ENCODE measurements around the gene SLC39A11.
"Not testable (repeated sequence)": the region's sequence is repeated elsewhere in the genome, so short reads cannot be mapped to it uniquely, and the experiment has no call there.

SLC39A11 gene

DNA sequence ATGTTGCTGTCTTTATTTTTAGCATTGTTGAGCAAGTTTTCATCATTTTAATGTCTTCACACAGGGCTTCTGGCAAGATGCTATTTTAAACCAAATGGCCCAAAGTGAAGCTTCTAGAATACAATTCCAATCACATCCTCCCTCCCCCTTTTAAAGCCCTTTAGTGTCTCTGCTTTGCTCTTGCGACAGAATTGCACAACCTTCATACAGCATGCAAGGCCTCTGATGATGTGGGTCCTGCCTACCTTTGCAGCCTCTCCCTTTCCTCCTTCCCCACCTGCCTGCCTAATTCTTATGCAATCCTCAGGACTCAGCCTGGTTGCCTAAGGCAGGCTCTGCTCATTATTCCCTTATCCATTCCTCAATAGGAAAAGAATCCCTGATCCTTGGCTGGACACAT, 381.7 kb downstream of the SLC39A11 start:
- Histone ChIP-seq H3K9me3 (ENCODE audit: severe bottlenecking) (peaks cover 21% of the 10 kb centered on the region), H3K36me3 (peaks cover 29% of the 10 kb centered on the region), H3K4me3 (ENCODE audit: low read depth, low read length) (no peak overlapping the region), H3K27ac (no peak overlapping the region; the same call in 1 of the 2 replicates), H3K27me3 (ENCODE audit: insufficient read depth, low read depth, severe bottlenecking) (no peaks in the 10 kb centered on the region)
- DNase-seq: no peak
- TF ChIP-seq, protein P1, sequence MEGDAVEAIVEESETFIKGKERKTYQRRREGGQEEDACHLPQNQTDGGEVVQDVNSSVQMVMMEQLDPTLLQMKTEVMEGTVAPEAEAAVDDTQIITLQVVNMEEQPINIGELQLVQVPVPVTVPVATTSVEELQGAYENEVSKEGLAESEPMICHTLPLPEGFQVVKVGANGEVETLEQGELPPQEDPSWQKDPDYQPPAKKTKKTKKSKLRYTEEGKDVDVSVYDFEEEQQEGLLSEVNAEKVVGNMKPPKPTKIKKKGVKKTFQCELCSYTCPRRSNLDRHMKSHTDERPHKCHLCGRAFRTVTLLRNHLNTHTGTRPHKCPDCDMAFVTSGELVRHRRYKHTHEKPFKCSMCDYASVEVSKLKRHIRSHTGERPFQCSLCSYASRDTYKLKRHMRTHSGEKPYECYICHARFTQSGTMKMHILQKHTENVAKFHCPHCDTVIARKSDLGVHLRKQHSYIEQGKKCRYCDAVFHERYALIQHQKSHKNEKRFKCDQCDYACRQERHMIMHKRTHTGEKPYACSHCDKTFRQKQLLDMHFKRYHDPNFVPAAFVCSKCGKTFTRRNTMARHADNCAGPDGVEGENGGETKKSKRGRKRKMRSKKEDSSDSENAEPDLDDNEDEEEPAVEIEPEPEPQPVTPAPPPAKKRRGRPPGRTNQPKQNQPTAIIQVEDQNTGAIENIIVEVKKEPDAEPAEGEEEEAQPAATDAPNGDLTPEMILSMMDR (IDR thresholded peaks at IDR 0.05; ENCODE audit: low read depth, low read length): no peak

DNA sequence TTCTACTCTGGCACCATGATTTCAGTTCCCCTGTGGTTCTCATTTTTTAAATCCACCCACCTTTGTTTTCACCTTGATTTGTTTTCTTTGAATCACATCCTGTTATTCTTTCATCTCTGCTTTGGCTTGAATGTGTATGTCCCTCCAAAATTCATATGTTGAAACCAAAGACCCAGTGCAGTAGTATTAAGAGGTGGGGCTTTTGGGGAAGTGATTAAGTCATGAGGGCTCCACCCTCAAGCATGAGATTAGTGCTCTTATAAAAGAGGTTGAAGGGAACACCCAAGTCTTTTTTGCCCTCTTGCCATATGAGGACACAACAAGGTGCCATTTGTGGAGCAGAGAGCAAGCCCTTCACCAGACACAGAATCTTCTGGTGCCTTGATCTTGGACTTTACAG, 382.3 kb downstream of the SLC39A11 start:
- Histone ChIP-seq H3K27me3 (ENCODE audit: insufficient read depth, low read depth, severe bottlenecking) (no peaks in the 10 kb centered on the region), H3K27ac (no peak overlapping the region), H3K9me3 (ENCODE audit: severe bottlenecking) (peaks cover 21% of the 10 kb centered on the region), H3K4me3 (ENCODE audit: low read depth, low read length) (no peak overlapping the region), H3K36me3 (peaks cover 31% of the 10 kb centered on the region)
- TF ChIP-seq, protein P1 (IDR thresholded peaks at IDR 0.05; ENCODE audit: low read depth, low read length): no peak
- DNase-seq: no peak

- Histone ChIP-seq H3K36me3 (peaks cover 34% of the 10 kb centered on the region), H3K9me3 (ENCODE audit: severe bottlenecking) (peaks cover 29% of the 10 kb centered on the region)
- H3K27me3 ChIP-seq (ENCODE audit: insufficient read depth, low read depth, severe bottlenecking); DNase-seq; H3K27ac ChIP-seq; H3K4me3 ChIP-seq (ENCODE audit: low read depth, low read length): not testable (repeated sequence)
These were observed 383.8 kb downstream of the SLC39A11 start for GRCh38 chr17:72708682-72709081.

DNA sequence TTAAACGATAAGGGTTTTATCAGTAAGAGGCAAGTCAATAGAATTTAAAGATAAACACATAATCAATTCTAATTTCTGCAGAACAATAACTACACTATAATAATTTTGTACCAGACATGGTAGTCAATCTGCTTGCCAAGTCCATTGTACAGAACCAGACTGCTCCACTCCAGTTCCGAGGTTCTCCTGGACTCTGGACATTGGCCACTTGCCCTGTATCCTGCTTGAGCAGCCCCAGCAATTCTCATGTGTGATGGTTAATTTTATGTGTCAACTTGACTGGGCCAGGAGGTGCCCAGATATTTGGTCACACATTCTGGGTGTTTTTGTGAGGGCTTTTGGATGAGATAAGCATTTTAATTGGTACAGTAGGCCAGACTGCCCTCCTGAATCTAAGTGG, 384.6 kb downstream of the SLC39A11 start:
- Histone ChIP-seq H3K9me3 (ENCODE audit: severe bottlenecking) (peaks cover 29% of the 10 kb centered on the region), H3K27me3 (ENCODE audit: insufficient read depth, low read depth, severe bottlenecking) (no peaks in the 10 kb centered on the region), H3K4me3 (ENCODE audit: low read depth, low read length) (no peak overlapping the region), H3K36me3 (peaks cover 36% of the 10 kb centered on the region), H3K27ac (no peak overlapping the region)
- DNase-seq: no peak
- TF ChIP-seq, protein P1 (IDR thresholded peaks at IDR 0.05; ENCODE audit: low read depth, low read length): no peak

DNA sequence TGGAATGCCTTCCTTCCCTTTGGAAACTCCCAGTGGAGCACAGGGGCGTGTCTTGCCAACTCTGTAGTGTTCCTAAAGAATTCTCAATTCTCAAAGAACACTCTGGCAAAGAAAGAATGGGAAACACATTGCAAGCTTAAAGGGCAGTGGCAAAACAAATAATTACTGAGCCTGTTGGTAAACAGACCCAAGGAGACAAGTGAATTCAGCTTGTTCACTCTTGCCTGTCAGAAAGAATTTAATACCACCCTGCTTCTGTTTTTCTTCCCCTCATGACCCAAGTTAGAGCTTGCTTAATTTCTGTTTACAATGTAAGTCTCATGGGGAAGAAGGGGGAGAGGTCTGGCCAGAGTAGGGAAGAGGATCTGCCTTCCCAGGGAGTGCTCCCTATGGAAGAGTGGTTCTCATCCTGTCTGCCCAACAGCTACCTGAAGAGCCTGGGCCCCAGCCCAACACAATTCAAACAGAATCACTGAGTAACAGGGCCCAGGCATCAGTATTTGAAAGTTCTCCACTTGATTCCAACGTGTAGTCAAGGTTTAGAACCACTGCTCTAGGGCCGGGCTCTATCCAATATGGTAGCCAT, 386.0 kb downstream of the SLC39A11 start:
- H3K27ac ChIP-seq: no peak overlapping the region
- peaks cover 31% of the 10 kb centered on the region for H3K9me3 ChIP-seq (ENCODE audit: severe bottlenecking)
- TF ChIP-seq, protein P1 (IDR thresholded peaks at IDR 0.05; ENCODE audit: low read depth, low read length): no peak
- H3K27me3 ChIP-seq (ENCODE audit: insufficient read depth, low read depth, severe bottlenecking): no peaks in the 10 kb centered on the region
- H3K36me3 ChIP-seq: peaks cover 36% of the 10 kb centered on the region
- DNase-seq: no peak
- no peak overlapping the region for H3K4me3 ChIP-seq (ENCODE audit: low read depth, low read length)

GRCh38 chr17:72705905-72706395, 386.5 kb downstream of the SLC39A11 start:
- Histone ChIP-seq H3K36me3 (peaks cover 32% of the 10 kb centered on the region), H3K27ac (no peak overlapping the region), H3K27me3 (ENCODE audit: insufficient read depth, low read depth, severe bottlenecking) (no peaks in the 10 kb centered on the region), H3K9me3 (ENCODE audit: severe bottlenecking) (peaks cover 26% of the 10 kb centered on the region), H3K4me3 (ENCODE audit: low read depth, low read length) (no peak overlapping the region)
- TF ChIP-seq, protein P1 (IDR thresholded peaks at IDR 0.05; ENCODE audit: low read depth, low read length): no peak
- no peak for DNase-seq

Measured in WERI-Rb-1 (cell line).